ENCODE data around the gene MRTFA. TPM values are rescaled to one million over a fixed set of nuclear protein-coding genes. Genes with fewer than 3 reads are reported as not detected.

Gene MRTFA
- total RNA-seq, 1 experiment from 2014 or later = 28.0 TPM

DNA sequence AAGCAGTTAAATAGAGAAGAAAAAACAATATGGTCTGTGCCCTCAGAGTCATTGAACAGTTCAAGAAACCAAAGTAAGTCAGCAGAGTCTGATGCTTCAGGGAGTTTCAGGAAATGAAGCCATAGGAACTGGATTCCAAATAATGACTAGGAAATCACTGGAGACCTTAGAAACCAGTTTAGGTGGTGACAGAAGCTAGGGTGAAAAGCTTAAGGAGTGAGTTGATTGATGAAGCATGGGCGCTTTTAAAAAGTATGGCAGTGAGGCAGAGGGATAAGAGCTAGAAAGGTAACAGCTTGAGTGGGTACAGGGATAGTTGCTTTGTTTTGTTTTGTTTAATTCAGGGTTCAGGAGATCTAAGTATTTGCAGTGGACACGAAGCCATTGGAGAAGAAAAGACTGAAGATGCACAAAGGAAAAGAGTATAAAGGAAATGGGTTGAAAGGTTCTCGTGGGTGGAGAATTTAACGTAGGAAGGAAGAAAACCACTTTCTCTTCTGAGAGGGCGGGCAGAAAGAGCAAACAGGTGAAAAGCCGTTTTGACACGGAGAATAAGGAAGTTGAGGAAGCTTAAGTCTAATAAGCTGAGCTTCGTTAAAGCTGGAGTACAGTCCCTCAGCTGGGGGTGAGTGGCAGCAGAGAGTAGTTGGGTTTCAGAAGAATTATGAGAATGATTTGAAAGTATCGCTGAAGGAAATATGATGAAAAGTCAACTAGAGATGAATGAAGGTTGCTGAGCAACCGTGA is 251.3 kb downstream of the MRTFA start:
- Histone ChIP-seq H3K9me3 (ENCODE audit: control insufficient read depth in 1 of 2, insufficient read depth in 1 of 2, low read depth in 1 of 2, low read length in 2 of 2) (no peaks in the 10 kb centered on the region), H3K27ac (ENCODE audit: low read depth, low read length) (no peak overlapping the region), H3K9me2 (ENCODE audit: insufficient read depth) (no peaks in the 10 kb centered on the region), H3K9ac (ENCODE audit: low read length) (no peak overlapping the region), H2AFZ (ENCODE audit: low read depth, low read length, poor library complexity, severe bottlenecking) (no peak overlapping the region), H4K20me1 (ENCODE audit: insufficient read depth) (no peaks in the 10 kb centered on the region), H3K4me1 (ENCODE audit: control insufficient read depth in 1 of 2, insufficient read depth in 2 of 2, low read length in 2 of 2) (peaks cover 0 to 4% of the 10 kb centered on the region in 2 experiments; a peak in 1 of 4 replicates), H3K79me2 (ENCODE audit: insufficient read depth, low read length) (peaks cover 29% of the 10 kb centered on the region), H3K4me3 (replicated peaks in 1 of 2; ENCODE audit: low read depth in 1 of 2, low read length in 2 of 2) (no peak overlapping the region), H3K4me2 (ENCODE audit: low read length) (no peak overlapping the region), H3K36me3 (ENCODE audit: control insufficient read depth in 1 of 2, insufficient read depth in 2 of 2, low read length in 2 of 2) (no peaks in the 10 kb centered on the region), H3K27me3 (ENCODE audit: insufficient read depth, low read length) (no peaks in the 10 kb centered on the region)
- TF ChIP-seq SIN3A (IDR thresholded peaks at IDR 0.05; ENCODE audit: low read depth) (no peak), ZFX (IDR thresholded peaks at IDR 0.05) (no peak), SRF (IDR thresholded peaks at IDR 0.05; ENCODE audit: low read depth) (no peak), RAD21 (IDR thresholded peaks at IDR 0.05; ENCODE audit: low read depth) (no peak), TCF7L2 (IDR thresholded peaks at IDR 0.05; ENCODE audit: borderline replicate concordance, extremely low read depth, insufficient read depth, insufficient read length) (no peak), YY1 (IDR thresholded peaks at IDR 0.05; ENCODE audit: extremely low read depth, insufficient replicate concordance, low read depth, low read length) (no peak), EZH2phosphoT487 (IDR thresholded peaks at IDR 0.05; ENCODE audit: borderline replicate concordance) (no peak), POLR2A (IDR thresholded peaks at IDR 0.05; ENCODE audit: borderline replicate concordance, extremely low read depth, insufficient read depth, insufficient read length) (no peak), ZBTB33 (IDR thresholded peaks at IDR 0.05; ENCODE audit: extremely low read depth, insufficient replicate concordance, low read length) (no peak), SP1 (IDR thresholded peaks at IDR 0.05; ENCODE audit: low read depth) (no peak), ATF3 (IDR thresholded peaks at IDR 0.05) (no peak), POLR2AphosphoS5 (IDR thresholded peaks at IDR 0.05; ENCODE audit: low read depth, low read length) (no peak), CBX3 (IDR thresholded peaks at IDR 0.05; ENCODE audit: low read depth) (no peak), FOSL1 (IDR thresholded peaks at IDR 0.05; ENCODE audit: low read depth) (no peak), JUND (IDR thresholded peaks at IDR 0.05) (no peak)
- TF ChIP-seq, protein P1, sequence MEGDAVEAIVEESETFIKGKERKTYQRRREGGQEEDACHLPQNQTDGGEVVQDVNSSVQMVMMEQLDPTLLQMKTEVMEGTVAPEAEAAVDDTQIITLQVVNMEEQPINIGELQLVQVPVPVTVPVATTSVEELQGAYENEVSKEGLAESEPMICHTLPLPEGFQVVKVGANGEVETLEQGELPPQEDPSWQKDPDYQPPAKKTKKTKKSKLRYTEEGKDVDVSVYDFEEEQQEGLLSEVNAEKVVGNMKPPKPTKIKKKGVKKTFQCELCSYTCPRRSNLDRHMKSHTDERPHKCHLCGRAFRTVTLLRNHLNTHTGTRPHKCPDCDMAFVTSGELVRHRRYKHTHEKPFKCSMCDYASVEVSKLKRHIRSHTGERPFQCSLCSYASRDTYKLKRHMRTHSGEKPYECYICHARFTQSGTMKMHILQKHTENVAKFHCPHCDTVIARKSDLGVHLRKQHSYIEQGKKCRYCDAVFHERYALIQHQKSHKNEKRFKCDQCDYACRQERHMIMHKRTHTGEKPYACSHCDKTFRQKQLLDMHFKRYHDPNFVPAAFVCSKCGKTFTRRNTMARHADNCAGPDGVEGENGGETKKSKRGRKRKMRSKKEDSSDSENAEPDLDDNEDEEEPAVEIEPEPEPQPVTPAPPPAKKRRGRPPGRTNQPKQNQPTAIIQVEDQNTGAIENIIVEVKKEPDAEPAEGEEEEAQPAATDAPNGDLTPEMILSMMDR (IDR thresholded peaks at IDR 0.05 in 2 of 3, conservative IDR thresholded peaks at IDR 0.05 in 1 of 3; ENCODE audit: borderline replicate concordance in 1 of 3, insufficient read depth in 1 of 3, low read depth in 2 of 3, low read length in 2 of 3) = no peak
- RAD21 ChIA-PET (ENCODE audit: low non-redundant PET in 1 of 2, low total read pairs in 2 of 2, uncharacterized antibody in 2 of 2, unreplicated experiment in 2 of 2) = no interaction called here
- DNase-seq (ENCODE audit: low read depth, low spot score) = no peak
- BruUV-seq (replicated peaks) = no TSS peak
- POLR2A ChIA-PET = no interaction called here
- ATAC-seq = no peak
- CTCF ChIA-PET = no interaction called here
- intact Hi-C loops (cut with micrococcal nuclease) = no loop called here
